GM19463 (cell line): Measurements from ENCODE around the gene ZC3H11A.

Source experiments
- ATAC-seq: cut with Tn5 transposase; IDR thresholded peaks from one replicate; pipeline ENCODE4 v1.9.1; 2021; ENCODE audit warnings: mild to moderate bottlenecking, moderate library complexity; ENCODE audit not compliant: unreplicated experiment

The ZC3H11A gene

DNA sequence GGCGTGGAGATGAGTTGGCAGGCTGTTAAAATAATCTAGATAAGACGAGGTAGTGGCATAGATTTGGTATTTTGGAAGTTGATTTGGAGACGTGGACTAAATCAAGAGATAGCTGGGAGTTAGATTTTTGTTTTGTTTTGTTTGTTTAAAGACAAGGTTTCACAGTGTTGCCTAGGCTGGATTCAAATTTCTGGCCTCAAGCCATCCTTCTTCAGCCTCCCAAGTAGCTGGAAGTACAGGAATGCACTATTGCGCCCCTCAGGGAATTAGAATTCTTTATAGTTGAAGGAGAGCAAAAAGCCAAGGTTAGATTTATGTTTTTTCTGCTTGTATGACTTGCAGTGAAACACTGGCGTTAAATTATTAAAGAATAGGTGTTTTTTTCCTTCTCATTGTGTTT lies 43.7 kb downstream of the ZC3H11A start:
- ATAC-seq, result no peak

DNA sequence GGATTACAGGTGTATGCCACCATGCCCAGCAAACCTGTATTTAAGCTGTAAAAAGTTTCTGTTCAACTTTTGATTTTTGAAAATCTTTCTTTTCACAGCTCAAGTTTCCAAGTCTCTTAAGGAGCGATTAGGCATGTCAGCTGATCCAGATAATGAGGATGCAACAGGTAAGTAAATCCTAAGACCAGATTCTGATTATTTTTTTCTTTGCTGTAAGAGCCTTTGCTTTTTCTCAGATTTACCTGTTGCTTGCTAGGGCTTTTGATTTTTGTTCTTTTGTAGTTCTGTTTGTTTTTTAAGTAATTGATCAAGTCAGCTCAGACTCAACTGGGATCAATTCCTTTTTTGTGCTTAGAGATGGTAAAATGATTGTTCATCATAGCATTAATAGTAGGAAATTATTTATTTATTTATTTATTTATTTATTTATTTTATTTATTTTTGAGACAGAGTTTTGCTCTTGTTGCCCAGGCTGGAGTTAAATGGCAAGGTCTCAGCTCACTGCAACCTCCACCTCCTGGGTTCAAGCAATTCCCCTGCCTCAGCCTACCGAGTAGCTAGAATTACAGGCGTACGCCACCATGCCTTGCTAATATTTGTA lies 44.9 kb downstream of the ZC3H11A start:
- no peak for ATAC-seq

GRCh38 chr1:203842559-203842876 lies 47.1 kb downstream of the ZC3H11A start:
- no peak for ATAC-seq

- no peak for ATAC-seq
Measured at GRCh38 chr1:203843435-203843834, 48.0 kb downstream of the ZC3H11A start.
